Endothelial cell of umbilical vein (primary cell): ENCODE results near the gene CELF3. TPM values are rescaled to one million over a fixed set of nuclear protein-coding genes. Genes with fewer than 3 reads are reported as not detected.
"Not testable (repeated sequence)": the region's sequence is repeated elsewhere in the genome, so short reads cannot be mapped to it uniquely, and the experiment has no call there.

Source experiments
- BruUV-seq: library from RNA; stranded (reverse); fragments of 400-500 nt; replicated peaks from 2 replicates; lab custom pipeline; 2021; lab: Mats Ljungman, UMichigan
- CTCF ChIA-PET: fragments of 300-600, 350-600 bp; sonication (Branson Sonifier 250); formaldehyde crosslinking; loops from one replicate; lab custom pipeline; 2021; ENCODE audit warnings: antibody characterized with exemption, inconsistent platforms; lab: Charles Lee
- POLR2A ChIA-PET: fragments of 300-600, 350-600 bp; sonication (Branson Sonifier 250); formaldehyde crosslinking; loops from one replicate; lab custom pipeline; 2021; ENCODE audit warnings: antibody characterized with exemption, inconsistent platforms; lab: Charles Lee
- DNase-seq: peaks from one replicate; pipeline ENCODE4 v3.0.0-alpha.2; 2011; ENCODE audit warnings: low read depth, low spot score
- FAIRE-seq: peaks from 2 replicates; lab custom pipeline; 2011; peaks lifted over from hg19 to GRCh38; lab: Jason Lieb, UNC
- H2AFZ ChIP-seq: 2 replicates; pipeline ENCODE4 v1.6.0; 2012; ENCODE audit warnings: low read depth, low read length, control low read depth, inconsistent platforms
- H3K27ac ChIP-seq: 2 replicates; pipeline ENCODE4 v1.5.1; 2011; ENCODE audit warnings: low read depth, mild to moderate bottlenecking, control low read depth, low read length, moderate library complexity; ENCODE audit not compliant: insufficient read depth
- H3K27me3 ChIP-seq, 2 experiments: 2 replicates each; pipeline versions ENCODE4 v1.6.0 to v1.6.1; 2011; ENCODE audit warnings: low read length in 2 of 2, mixed read lengths in 1 of 2; ENCODE audit not compliant: control insufficient read depth in 2 of 2, insufficient read depth in 2 of 2
- H3K36me3 ChIP-seq, 2 experiments: 2 replicates in 1 of 2; 3 replicates in 1 of 2; pipeline ENCODE4 v1.5.1; 2011; ENCODE audit warnings: low read length in 2 of 2, mild to moderate bottlenecking in 1 of 2, moderate library complexity in 1 of 2; ENCODE audit not compliant: control insufficient read depth in 2 of 2, insufficient read depth in 2 of 2; ENCODE audit errors: extremely low read depth in 1 of 2
- H3K4me1 ChIP-seq: 3 replicates; pipeline ENCODE4 v1.5.1; 2011; ENCODE audit warnings: mild to moderate bottlenecking, low read length; ENCODE audit not compliant: control insufficient read depth, insufficient read depth; ENCODE audit errors: extremely low read depth
- H3K4me2 ChIP-seq: 2 replicates; pipeline ENCODE4 v1.6.1; 2011; ENCODE audit warnings: low read length, control low read depth, mixed read lengths; ENCODE audit not compliant: insufficient read depth
- H3K4me3 ChIP-seq, 3 experiments: fragments of 200-600 bp in 1 of 3; sonication (generic), shearing (Covaris generic) in 1 of 3; replicated peaks in 1 of 3; 2 replicates each; pipeline ENCODE4 v1.5.1; 2011 to 2016; ENCODE audit warnings: control low read depth in 3 of 3, low read length in 3 of 3, mild to moderate bottlenecking in 2 of 3, inconsistent platforms in 1 of 3, low read depth in 1 of 3, moderate library complexity in 1 of 3; ENCODE audit not compliant: insufficient read depth in 1 of 3
- H3K79me2 ChIP-seq: 2 replicates; pipeline ENCODE4 v1.6.0; 2012; ENCODE audit warnings: low read length, inconsistent platforms; ENCODE audit not compliant: control insufficient read depth, insufficient read depth
- H3K9ac ChIP-seq: replicated peaks from 2 replicates; pipeline ENCODE3; 2011; ENCODE audit warnings: low read length, control low read depth; ENCODE audit not compliant: insufficient read depth; ENCODE audit errors: extremely low read depth
- H3K9me1 ChIP-seq: replicated peaks from 3 replicates; pipeline ENCODE4 v1.6.0; 2011; ENCODE audit warnings: mild to moderate bottlenecking, low read length; ENCODE audit not compliant: control insufficient read depth, insufficient read depth; ENCODE audit errors: extremely low read depth
- H3K9me3 ChIP-seq: replicated peaks from 2 replicates; pipeline ENCODE4 v1.5.1; 2012; ENCODE audit warnings: low read length, inconsistent platforms; ENCODE audit not compliant: control insufficient read depth, insufficient read depth
- H4K20me1 ChIP-seq: replicated peaks from 2 replicates; pipeline ENCODE3; 2011; ENCODE audit warnings: mild to moderate bottlenecking, low read length; ENCODE audit not compliant: control insufficient read depth, insufficient read depth; ENCODE audit errors: extremely low read depth
- EZH2 ChIP-seq: IDR thresholded peaks from 2 replicates; pipeline ENCODE4 v1.6.1; 2012; ENCODE audit warnings: borderline replicate concordance, low read depth, mild to moderate bottlenecking, moderate library complexity, low read length, inconsistent platforms; ENCODE audit not compliant: severe bottlenecking
- FOS ChIP-seq: IDR thresholded peaks from 2 replicates; pipeline ENCODE4 v1.6.1; 2011; ENCODE audit warnings: mild to moderate bottlenecking, low read length, moderate library complexity, borderline replicate concordance; ENCODE audit not compliant: insufficient read depth
- GATA2 ChIP-seq: IDR thresholded peaks from 2 replicates; pipeline ENCODE4 v1.7.0; 2011; ENCODE audit warnings: low read depth, mild to moderate bottlenecking, moderate library complexity, mixed read lengths, low read length; ENCODE audit not compliant: insufficient read length, insufficient read depth
- JUN ChIP-seq: IDR thresholded peaks from 2 replicates; pipeline ENCODE4 v1.6.1; 2011; ENCODE audit warnings: borderline replicate concordance, low read depth; ENCODE audit not compliant: insufficient read length, insufficient read depth
- MYC ChIP-seq: IDR thresholded peaks from one replicate; pipeline ENCODE4 v1.6.1; 2011; ENCODE audit warnings: mild to moderate bottlenecking, low read depth, low read length
- POLR2A ChIP-seq: IDR thresholded peaks from 2 replicates; pipeline ENCODE4 v1.6.1; 2012; ENCODE audit warnings: low read depth, mild to moderate bottlenecking, control low read depth, low read length
- POLR2AphosphoS5 ChIP-seq: IDR thresholded peaks from 2 replicates; pipeline ENCODE4 v1.6.1; 2012; ENCODE audit warnings: low read depth, mild to moderate bottlenecking, control low read depth, low read length, moderate library complexity; ENCODE audit not compliant: insufficient read depth
- dilution Hi-C: fragments of 300-500 bp; cut with MboI; formaldehyde crosslinking; loops from one replicate; pipeline ENCODE4 v1.15.0; 2019; ENCODE audit warnings: low sequenced_read_pairs; ENCODE audit not compliant: extremely low pct_ligation_motif_present
- intact Hi-C: fragments of 100-400 bp; cut with micrococcal nuclease; formaldehyde crosslinking; loops from one replicate; pipeline ENCODE4 v1.10.0; 2022
- polyA plus RNA-seq, 4 experiments: library from polyadenylated mRNA; depleted of rRNA in 3 of 4; stranded (reverse) in 3 of 4; unstranded in 1 of 4; fragments of >200 nt; gene quantifications; 2 replicates each; pipeline versions ENCODE4 v1.2.1 to v1.2.3, GENCODE V29; 2011 to 2012; ENCODE audit warnings: missing spikeins in 1 of 4
- total RNA-seq: library from RNA; stranded (reverse); gene quantifications from 2 replicates; pipeline ENCODE4 v1.2.3, GENCODE V29; 2021
- TF ChIP-seq, protein P1 (sequence below), 2 donors: IDR thresholded peaks; 1 replicate in 1 of 2; 2 replicates in 1 of 2; pipeline ENCODE4 v1.5.1; 2011; ENCODE audit warnings: low read length in 2 of 2, mild to moderate bottlenecking in 2 of 2, moderate library complexity in 2 of 2, control low read depth in 1 of 2, inconsistent platforms in 1 of 2, low read depth in 1 of 2; ENCODE audit not compliant: insufficient read depth in 1 of 2; ENCODE audit errors: extremely low read depth in 1 of 2
- TF ChIP-seq, protein P2 (sequence below): IDR thresholded peaks from 2 replicates; pipeline ENCODE4 v1.6.1; 2011; ENCODE audit not compliant: insufficient read depth, insufficient read length

CELF3 gene
- total and polyA plus RNA-seq, 2 donors (not counting 3 experiments of a cell fraction or from before 2014, with no cell fraction given) = not detected

GRCh38 chr1:151684128-151684527 is 32.5 kb downstream of the CELF3 start:
- Histone ChIP-seq H3K4me3 (no peak overlapping the region), H3K27ac (no peak overlapping the region), H3K9ac (no peak overlapping the region), H2AFZ (no peak overlapping the region), H3K9me1 (no peaks in the 10 kb centered on the region), H3K9me3 (no peaks in the 10 kb centered on the region), H3K27me3 (no peaks in the 10 kb centered on the region), H3K4me1 (peaks cover 25% of the 10 kb centered on the region), H3K4me2 (no peak overlapping the region), H4K20me1 (no peaks in the 10 kb centered on the region), H3K36me3 (no peaks in the 10 kb centered on the region), H3K79me2 (no peaks in the 10 kb centered on the region)
- POLR2A ChIA-PET = no interaction called here
- dilution Hi-C loops (no loop called here), intact Hi-C loops (no loop called here)
- CTCF ChIA-PET = interaction anchor here (1.5 to 1.8 kb wide), 2 partner anchors 9 to 64 kb away, joined by 3 to 11 read pairs; no protein-coding TSS in a partner anchor
- DNase-seq = no peak
- TF ChIP-seq, protein P1, sequence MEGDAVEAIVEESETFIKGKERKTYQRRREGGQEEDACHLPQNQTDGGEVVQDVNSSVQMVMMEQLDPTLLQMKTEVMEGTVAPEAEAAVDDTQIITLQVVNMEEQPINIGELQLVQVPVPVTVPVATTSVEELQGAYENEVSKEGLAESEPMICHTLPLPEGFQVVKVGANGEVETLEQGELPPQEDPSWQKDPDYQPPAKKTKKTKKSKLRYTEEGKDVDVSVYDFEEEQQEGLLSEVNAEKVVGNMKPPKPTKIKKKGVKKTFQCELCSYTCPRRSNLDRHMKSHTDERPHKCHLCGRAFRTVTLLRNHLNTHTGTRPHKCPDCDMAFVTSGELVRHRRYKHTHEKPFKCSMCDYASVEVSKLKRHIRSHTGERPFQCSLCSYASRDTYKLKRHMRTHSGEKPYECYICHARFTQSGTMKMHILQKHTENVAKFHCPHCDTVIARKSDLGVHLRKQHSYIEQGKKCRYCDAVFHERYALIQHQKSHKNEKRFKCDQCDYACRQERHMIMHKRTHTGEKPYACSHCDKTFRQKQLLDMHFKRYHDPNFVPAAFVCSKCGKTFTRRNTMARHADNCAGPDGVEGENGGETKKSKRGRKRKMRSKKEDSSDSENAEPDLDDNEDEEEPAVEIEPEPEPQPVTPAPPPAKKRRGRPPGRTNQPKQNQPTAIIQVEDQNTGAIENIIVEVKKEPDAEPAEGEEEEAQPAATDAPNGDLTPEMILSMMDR (IDR thresholded peaks at IDR 0.05; ENCODE audit: extremely low read depth in 1 of 2, insufficient read depth in 1 of 2, low read depth in 1 of 2, low read length in 2 of 2) = no peak
- TF ChIP-seq POLR2AphosphoS5 (no peak), EZH2 (no peak), JUN (no peak), MYC (no peak), POLR2A (no peak), FOS (no peak), GATA2 (no peak)
- TF ChIP-seq, protein P2, sequence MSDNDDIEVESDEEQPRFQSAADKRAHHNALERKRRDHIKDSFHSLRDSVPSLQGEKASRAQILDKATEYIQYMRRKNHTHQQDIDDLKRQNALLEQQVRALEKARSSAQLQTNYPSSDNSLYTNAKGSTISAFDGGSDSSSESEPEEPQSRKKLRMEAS = no peak
- no peak for FAIRE-seq
- no TSS peak for BruUV-seq

GRCh38 chr1:151682901-151683300 is 33.7 kb downstream of the CELF3 start:
- H3K4me3 ChIP-seq, H3K4me2 ChIP-seq, POLR2A ChIA-PET, BruUV-seq, H4K20me1 ChIP-seq, CTCF ChIA-PET, H3K27ac ChIP-seq, H3K79me2 ChIP-seq, H3K9ac ChIP-seq, H3K9me1 ChIP-seq, H3K36me3 ChIP-seq, FAIRE-seq, DNase-seq, H3K9me3 ChIP-seq, intact Hi-C loops, H3K27me3 ChIP-seq, dilution Hi-C loops, H2AFZ ChIP-seq: not testable (repeated sequence)
- H3K4me1 ChIP-seq = peaks cover 25% of the 10 kb centered on the region
